ENCODE data around the gene LVRN.
"Not testable (repeated sequence)": the region's sequence is repeated elsewhere in the genome, so short reads cannot be mapped to it uniquely, and the experiment has no call there.

GRCh38 chr5:115930171-115930570, 32.1 kb upstream of the LVRN start:
- TF ChIP-seq CTCF, POLR2A (IDR thresholded peaks at IDR 0.05): not testable (repeated sequence)
